ENCODE results near the gene THAP7.

GRCh38 chr22:20964090-20964798 is 37.7 kb downstream of the THAP7 start:
- TF ChIP-seq CTCF (IDR thresholded peaks at IDR 0.05) (no peak), SIN3A (IDR thresholded peaks at IDR 0.05; ENCODE audit: borderline replicate concordance, insufficient read depth, low read depth, low read length) (no peak), POLR2AphosphoS5 (IDR thresholded peaks at IDR 0.05; ENCODE audit: low read depth, low read length) (no peak), REST (IDR thresholded peaks at IDR 0.05; ENCODE audit: insufficient read depth in 1 of 2, low read depth in 2 of 2, low read length in 1 of 2) (no peak)

Measured in Panc1 (cell line).